Measurements from ENCODE around the gene CSTF3. TPM values are rescaled to one million over a fixed set of nuclear protein-coding genes. Genes with fewer than 3 reads are reported as not detected.

Gene CSTF3
- total RNA-seq, 3 donors from 2014 or later = 27.3 to 29.6 (median 28.0) TPM

Other genes starting within 250 kb of the CSTF3 start
- gene DEPDC7, start 145.6 kb downstream of the CSTF3 start, total RNA-seq = 1 to 10 TPM; 1.0 to 2.7 (median 2.2) TPM
- gene TCP11L1, start 121.9 kb downstream of the CSTF3 start, total RNA-seq = 10 to 100 TPM in 2 of 3 donors, 1 to 10 TPM in 1; 8.2 to 14.1 (median 11.1) TPM
- 10 to 100 TPM; 34.6 to 39.3 (median 34.7) TPM for gene HIPK3, start 95.9 kb upstream of the CSTF3 start, total RNA-seq
- gene KIAA1549L, start 214.6 kb upstream of the CSTF3 start, total RNA-seq = not detected

Data from activated T-cell treated with anti-CD3 and anti-CD28 coated beads, Interleukin-2, amount 50 U/mL, for 4 hours (primary cell).